ENCODE measurements around the gene SULT1C3.

GRCh38 chr2:108240966-108241365 lies 1.2 kb downstream of the SULT1C3 start:
- TF ChIP-seq EP300 (IDR thresholded peaks at IDR 0.05): no peak
- no peak for TF ChIP-seq POLR2AphosphoS5 (IDR thresholded peaks at IDR 0.05)
- TF ChIP-seq, protein P1, sequence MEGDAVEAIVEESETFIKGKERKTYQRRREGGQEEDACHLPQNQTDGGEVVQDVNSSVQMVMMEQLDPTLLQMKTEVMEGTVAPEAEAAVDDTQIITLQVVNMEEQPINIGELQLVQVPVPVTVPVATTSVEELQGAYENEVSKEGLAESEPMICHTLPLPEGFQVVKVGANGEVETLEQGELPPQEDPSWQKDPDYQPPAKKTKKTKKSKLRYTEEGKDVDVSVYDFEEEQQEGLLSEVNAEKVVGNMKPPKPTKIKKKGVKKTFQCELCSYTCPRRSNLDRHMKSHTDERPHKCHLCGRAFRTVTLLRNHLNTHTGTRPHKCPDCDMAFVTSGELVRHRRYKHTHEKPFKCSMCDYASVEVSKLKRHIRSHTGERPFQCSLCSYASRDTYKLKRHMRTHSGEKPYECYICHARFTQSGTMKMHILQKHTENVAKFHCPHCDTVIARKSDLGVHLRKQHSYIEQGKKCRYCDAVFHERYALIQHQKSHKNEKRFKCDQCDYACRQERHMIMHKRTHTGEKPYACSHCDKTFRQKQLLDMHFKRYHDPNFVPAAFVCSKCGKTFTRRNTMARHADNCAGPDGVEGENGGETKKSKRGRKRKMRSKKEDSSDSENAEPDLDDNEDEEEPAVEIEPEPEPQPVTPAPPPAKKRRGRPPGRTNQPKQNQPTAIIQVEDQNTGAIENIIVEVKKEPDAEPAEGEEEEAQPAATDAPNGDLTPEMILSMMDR (IDR thresholded peaks at IDR 0.05): no peak

All from esophagus muscularis mucosa (tissue), 4 donors.